Activated CD4-positive, CD25-positive, alpha-beta regulatory T cell (primary cell): ENCODE measurements around the gene BICC1.

Experiments
- DNase-seq, 4 experiments: peaks; one replicate each; lab custom pipeline; 2025; lab: John Stamatoyannopoulos, UW

Gene BICC1

GRCh38 chr10:58706836-58707235 lies 194.2 kb downstream of the BICC1 start:
- no peak for DNase-seq

GRCh38 chr10:58712141-58712540 lies 199.5 kb downstream of the BICC1 start:
- DNase-seq = no peak

DNA sequence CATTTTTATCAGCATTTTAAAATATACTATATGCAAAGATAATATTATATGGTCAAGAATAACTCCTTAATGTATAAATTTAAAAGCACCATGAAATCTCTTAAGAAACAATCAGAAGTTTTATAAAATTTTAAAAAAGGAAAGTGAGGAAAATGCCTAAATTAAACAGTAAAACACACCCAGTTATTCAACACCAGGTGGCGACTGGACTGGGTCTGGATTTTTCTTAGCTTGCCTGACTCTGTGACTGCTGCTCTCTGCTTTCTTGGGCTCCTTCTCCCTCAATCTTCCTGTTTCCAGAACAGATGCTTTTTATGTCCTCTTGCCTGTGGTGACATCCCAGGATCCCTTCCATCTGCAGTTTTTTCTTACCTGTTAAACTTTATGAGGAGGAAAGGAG lies 200.3 kb downstream of the BICC1 start:
- no peak for DNase-seq

DNA sequence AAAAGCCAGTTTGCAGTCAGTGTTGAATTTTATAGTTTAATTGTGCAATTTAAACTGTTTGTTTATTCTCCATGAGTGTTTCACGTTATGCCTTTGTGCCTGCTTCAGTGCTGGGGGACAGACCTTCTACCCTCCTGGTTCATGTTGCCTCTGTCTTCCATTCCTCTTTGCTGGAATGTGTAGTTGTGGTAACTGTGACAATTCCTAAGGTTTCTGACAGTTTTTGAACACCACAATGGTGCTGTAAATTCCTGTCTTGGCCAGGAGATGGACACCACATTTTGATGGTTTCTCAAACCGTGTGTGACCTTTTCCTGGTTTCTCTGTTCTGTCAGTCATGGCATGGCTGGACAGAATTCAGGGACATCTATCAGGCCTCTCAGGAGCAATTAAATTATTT lies 201.7 kb downstream of the BICC1 start:
- no peak for DNase-seq

GRCh38 chr10:58715061-58715460 lies 202.4 kb downstream of the BICC1 start:
- DNase-seq = no peak

DNA sequence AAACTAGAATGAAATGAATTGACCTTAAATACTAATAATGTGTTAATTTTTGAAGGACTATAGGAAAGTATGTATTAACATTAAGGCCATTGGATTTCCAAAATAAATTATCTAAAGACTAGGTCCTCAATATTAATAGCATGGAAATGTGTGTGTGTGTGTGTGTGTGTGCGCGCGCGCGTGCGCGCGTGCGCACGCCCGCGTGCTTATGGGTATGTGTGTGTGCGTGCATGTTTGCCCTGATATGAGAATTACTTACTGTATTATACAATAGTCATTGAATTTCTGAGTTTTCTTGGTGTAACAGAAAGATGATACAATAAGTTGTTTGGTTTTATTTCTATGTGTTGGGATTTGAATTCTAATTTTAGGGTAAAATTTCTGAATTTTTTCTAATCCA lies 205.9 kb downstream of the BICC1 start:
- DNase-seq = no peak

GRCh38 chr10:58721601-58722281 lies 209.1 kb downstream of the BICC1 start:
- no peak for DNase-seq

- no peak for DNase-seq
These were observed 210.5 kb downstream of the BICC1 start for GRCh38 chr10:58723186-58723585.

GRCh38 chr10:58723966-58724365 lies 211.3 kb downstream of the BICC1 start:
- DNase-seq = no peak

DNA sequence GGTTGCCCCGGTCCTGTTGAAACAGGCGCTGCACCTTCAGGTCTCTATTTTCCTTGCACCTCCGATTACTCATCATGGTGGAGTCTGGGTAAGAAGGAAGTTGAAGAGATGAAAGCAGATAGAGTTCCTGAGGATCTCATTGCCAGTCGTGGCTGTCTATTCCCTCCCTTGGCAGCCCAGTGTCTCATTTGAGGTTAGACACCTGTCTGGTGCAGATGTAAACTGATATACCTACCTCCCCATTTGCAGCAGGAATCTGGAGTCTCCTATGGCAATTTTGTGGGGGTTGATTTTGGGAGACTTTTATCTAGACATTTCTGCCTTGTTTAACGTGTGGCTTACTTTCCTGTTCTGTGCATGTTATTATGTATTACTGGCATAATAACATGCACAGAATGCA lies 212.1 kb downstream of the BICC1 start:
- no peak for DNase-seq

DNA sequence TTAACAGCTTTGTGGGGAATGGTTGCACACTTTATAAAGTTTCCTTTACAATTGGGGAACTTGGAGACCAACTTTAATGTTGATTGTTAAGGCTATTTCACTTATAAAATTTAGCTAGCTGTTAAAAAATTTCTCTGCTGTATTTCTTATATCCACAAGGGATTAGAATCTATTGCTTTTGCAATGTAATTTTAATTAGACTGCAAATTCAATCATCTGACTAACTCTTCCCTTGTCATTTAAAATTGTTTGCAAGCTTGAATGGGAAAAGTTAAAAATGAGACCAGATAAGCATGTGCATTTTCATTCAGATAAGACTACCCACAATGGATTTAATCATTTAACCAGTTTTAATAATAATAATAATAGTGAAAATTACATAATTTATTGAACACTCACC lies 213.2 kb downstream of the BICC1 start:
- no peak for DNase-seq

GRCh38 chr10:58727633-58728032 lies 215.0 kb downstream of the BICC1 start:
- no peak for DNase-seq

DNA sequence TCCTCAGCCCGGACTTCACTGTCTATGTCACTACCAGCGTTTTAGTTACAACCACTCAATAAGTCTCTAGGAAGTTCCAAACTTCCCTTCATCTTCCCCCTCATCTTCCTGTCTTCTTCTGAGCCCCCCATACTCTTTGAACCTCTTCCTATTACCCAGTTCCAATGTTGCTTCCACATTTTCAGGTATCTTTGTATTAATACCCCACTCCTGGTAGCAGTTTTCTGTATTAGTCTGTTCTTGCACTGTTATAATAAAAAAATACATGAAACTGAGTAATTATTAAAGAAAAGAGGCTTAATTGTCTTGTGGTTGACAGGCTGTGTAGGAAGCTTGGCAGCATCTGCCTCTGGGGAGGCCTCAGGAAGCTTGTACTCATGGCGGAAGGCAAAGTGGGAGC lies 218.6 kb downstream of the BICC1 start:
- no peak for DNase-seq

DNA sequence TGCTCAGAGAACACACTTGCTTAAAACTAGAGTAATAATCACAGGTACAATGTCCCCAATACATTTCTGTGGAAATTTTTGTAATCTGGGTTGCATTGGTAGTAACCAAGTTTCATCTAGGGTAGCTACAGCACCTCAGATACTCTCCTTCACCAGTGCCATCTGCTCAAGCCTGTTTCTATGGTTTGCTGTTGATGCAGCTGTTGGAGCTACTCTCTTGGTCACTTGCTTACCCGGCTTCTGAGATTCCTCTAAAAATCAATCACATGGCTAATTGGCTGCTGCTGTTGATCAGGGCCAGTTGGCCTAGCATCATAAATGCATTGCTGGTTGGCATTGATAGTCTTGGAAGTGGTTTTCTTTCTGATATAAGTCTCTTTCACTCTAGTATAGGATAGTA lies 220.8 kb downstream of the BICC1 start:
- DNase-seq = no peak

GRCh38 chr10:58734116-58734515 lies 221.4 kb downstream of the BICC1 start:
- no peak for DNase-seq

DNA sequence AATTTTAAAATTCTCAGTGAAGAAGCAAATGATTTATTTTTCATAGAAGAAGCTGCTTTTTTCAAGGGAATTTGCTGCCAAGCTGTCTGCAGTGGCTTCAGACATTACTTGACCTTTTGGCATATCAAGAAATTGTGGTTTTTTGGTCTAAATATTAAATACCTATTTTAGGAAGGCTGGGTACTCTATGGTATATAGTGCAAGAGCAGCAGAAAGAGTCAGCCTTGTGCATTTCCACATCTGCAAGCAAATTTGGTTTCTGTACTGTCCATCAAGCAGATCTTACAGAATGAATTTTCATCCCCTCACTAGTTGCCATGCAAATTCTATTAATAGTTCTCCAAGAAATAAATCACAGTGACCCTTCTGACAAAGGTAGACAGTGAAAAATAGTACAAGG lies 222.0 kb downstream of the BICC1 start:
- DNase-seq = no peak

DNA sequence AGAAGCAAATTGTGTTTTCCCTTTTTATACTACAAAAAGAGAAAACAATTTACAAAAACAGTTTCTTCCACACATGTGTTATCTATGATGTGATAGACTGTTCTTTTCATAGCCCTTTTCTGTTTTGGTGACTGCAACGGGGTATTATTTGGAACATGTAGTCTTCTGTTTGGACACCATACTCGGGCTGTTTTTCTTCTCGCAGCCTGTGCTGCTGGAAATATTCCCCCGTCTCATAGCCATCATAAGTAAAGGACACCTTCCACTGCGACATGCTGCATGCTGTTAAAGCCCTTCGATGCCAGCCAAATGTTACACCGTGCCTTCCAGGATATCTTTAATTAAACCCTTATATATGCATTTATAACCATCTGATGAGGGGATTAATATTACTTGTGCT lies 222.4 kb downstream of the BICC1 start:
- no peak for DNase-seq

- DNase-seq = no peak
These were observed 228.1 kb downstream of the BICC1 start for GRCh38 chr10:58740620-58741369.

- DNase-seq = no peak
These were observed 229.0 kb downstream of the BICC1 start for GRCh38 chr10:58741673-58742072.

DNA sequence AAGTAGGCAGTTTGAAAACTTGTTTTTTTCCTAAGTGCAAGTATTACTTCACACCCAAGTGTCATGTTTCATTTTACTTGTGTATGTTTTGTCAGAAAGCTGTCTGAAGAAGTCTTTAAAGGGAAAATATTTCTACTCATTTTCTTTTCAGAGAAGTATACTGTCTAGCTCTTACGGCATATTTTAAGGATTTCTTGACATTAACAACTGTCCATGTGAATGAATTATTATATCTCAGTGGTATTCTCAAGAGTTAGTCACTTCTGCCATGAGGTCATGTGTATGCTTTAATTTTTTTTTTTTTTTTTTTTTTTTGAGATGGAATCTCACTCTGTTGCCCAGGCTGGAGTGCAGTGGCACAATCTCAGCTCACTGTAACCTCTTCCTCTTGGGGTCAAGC lies 229.5 kb downstream of the BICC1 start:
- no peak for DNase-seq

GRCh38 chr10:58743466-58744115 lies 230.9 kb downstream of the BICC1 start:
- no peak for DNase-seq

DNA sequence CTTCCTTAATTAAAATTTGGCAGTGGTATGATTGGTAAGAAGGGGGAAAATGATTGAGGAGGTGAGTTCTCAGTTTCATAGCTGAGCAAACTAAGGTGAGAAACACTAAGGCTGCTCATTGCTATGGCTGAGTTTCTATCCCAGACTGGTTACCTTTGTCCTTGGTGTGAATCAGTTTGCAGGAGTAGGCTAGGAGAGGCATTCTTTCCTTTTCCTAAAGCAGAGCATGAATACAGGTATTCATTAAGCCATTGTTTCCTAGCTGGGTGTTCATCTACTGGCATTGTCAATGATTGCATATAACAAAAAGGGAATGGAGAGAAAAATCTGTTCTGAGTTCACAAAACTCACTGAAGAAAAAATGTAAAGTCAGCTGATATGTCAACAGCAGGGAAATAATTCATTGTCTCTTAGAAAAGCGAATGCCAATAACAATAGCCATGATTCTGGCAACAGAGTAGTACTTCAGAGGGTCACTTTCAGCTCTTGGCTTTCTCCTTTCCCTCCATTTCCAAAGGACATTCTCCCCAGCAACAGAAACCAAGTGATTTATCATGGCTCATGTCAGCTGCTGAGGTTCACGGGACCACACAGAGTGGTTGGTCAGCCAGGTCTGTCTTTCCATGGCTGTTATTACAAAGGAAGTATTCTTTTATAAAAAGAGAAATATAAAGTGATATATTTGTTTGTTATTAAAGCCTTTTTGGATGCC lies 234.0 kb downstream of the BICC1 start:
- DNase-seq = no peak

DNA sequence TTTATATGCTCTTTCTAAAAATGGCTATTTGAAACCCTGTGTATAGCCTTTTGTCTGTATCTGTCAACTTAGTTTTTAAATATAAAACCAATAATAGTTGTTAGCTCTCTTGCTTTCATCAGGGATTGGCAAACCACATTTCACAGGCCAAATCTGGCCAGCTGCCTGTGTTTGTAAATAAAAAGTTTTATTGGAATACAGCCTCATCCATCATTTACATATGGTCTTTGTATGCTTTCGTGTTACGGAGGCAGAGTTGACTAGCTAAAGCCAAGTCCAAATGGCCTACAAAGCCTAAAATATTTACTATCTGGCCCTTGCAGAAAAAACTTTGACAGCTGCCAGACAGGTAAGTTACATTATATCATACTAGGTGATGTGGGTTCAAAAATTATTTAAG lies 235.0 kb downstream of the BICC1 start:
- no peak for DNase-seq
